Caco-2 (cell line): ENCODE data around the gene CDH6. TPM values are rescaled to one million over a fixed set of nuclear protein-coding genes. Genes with fewer than 3 reads are reported as not detected.

Experiments used
- BruUV-seq: library from RNA; stranded (reverse); fragments of 400-500 nt; replicated peaks from 2 replicates; lab custom pipeline; 2021; lab: Mats Ljungman, UMichigan
- CTCF ChIA-PET: fragments of 300-600 bp; sonication (Branson Sonifier 250); formaldehyde crosslinking; loops from one replicate; lab custom pipeline; 2022; ENCODE audit warnings: antibody characterized with exemption; lab: Charles Lee
- POLR2A ChIA-PET: fragments of 300-600 bp; sonication (Branson Sonifier 250); formaldehyde crosslinking; loops from one replicate; lab custom pipeline; 2022; ENCODE audit warnings: antibody characterized with exemption; lab: Charles Lee
- DNase-seq, 2 experiments: peaks; one replicate each; pipeline versions ENCODE4 v3.0.0 to v3.0.0-alpha.2; 2020 to 2022
- H3K27me3 ChIP-seq: replicated peaks from 2 replicates; pipeline ENCODE4 v1.6.0; 2011; ENCODE audit warnings: low read length; ENCODE audit not compliant: control insufficient read depth, insufficient read depth
- H3K36me3 ChIP-seq: 2 replicates; pipeline ENCODE4 v1.5.1; 2011; ENCODE audit warnings: low read length; ENCODE audit not compliant: control insufficient read depth, insufficient read depth
- H3K4me1 ChIP-seq: fragments of 250-450 bp; sonication (Bioruptor Pico); 2 replicates; pipeline ENCODE4 v1.5.1; 2020; ENCODE audit warnings: mild to moderate bottlenecking
- H3K4me3 ChIP-seq: 2 replicates; pipeline ENCODE4 v1.5.1; 2011; ENCODE audit warnings: low read depth, mild to moderate bottlenecking, control low read depth, low read length
- H3K9me3 ChIP-seq: fragments of 250-450 bp; sonication (Bioruptor Pico); 2 replicates; pipeline ENCODE4 v1.5.1; 2020; ENCODE audit warnings: mild to moderate bottlenecking, moderate library complexity
- H3K27ac Mint-ChIP-seq: one replicate; pipeline ENCODE4 v1.8.0; 2022; ENCODE audit warnings: mixed read lengths; ENCODE audit not compliant: unreplicated experiment
- H3K27me3 Mint-ChIP-seq: one replicate; pipeline ENCODE4 v1.8.0; 2022; ENCODE audit warnings: mixed read lengths; ENCODE audit not compliant: insufficient read depth, unreplicated experiment
- H3K36me3 Mint-ChIP-seq: one replicate; pipeline ENCODE4 v1.8.0; 2022; ENCODE audit warnings: mild to moderate bottlenecking, mixed read lengths; ENCODE audit not compliant: insufficient read depth, unreplicated experiment
- H3K4me1 Mint-ChIP-seq: one replicate; pipeline ENCODE4 v1.8.0; 2022; ENCODE audit warnings: low read depth, mixed read lengths; ENCODE audit not compliant: unreplicated experiment
- H3K4me3 Mint-ChIP-seq: one replicate; pipeline ENCODE4 v1.8.0; 2022; ENCODE audit warnings: mild to moderate bottlenecking, moderate library complexity, mixed read lengths; ENCODE audit not compliant: unreplicated experiment
- H3K9me3 Mint-ChIP-seq: one replicate; pipeline ENCODE4 v1.8.0; 2022; ENCODE audit warnings: mixed read lengths; ENCODE audit not compliant: unreplicated experiment
- CTCF ChIP-seq, 2 experiments: fragments of 200-600 bp in 1 of 2; IDR thresholded peaks; 1 replicate in 1 of 2; 2 replicates in 1 of 2; pipeline versions ENCODE4 v1.5.1 to v1.8.0; 2011 to 2022; ENCODE audit warnings: antibody characterized with exemption in 1 of 2, control low read depth in 1 of 2, inconsistent platforms in 1 of 2, low read depth in 1 of 2, low read length in 1 of 2, mild to moderate bottlenecking in 1 of 2, moderate library complexity in 1 of 2; ENCODE audit not compliant: insufficient read depth in 1 of 2, severe bottlenecking in 1 of 2, unreplicated experiment in 1 of 2
- intact Hi-C: fragments of 100-400 bp; cut with micrococcal nuclease; formaldehyde crosslinking; loops from one replicate; pipeline ENCODE4 v1.10.0; 2022; ENCODE audit not compliant: unreplicated experiment
- total RNA-seq: library from RNA; stranded (reverse); gene quantifications from 2 replicates; pipeline ENCODE4 v1.2.3, GENCODE V29; 2022

The CDH6 gene
- total RNA-seq, 1 experiment from 2014 or later = 18.0 TPM

- Mint-ChIP-seq H3K27me3 (peaks cover 5% of the 10 kb centered on the region), H3K36me3 (no peaks in the 10 kb centered on the region), H3K4me1 (no peaks in the 10 kb centered on the region), H3K9me3 (no peaks in the 10 kb centered on the region), H3K27ac (no peak overlapping the region), H3K4me3 (no peak overlapping the region)
- intact Hi-C loops = no loop called here
- no peaks in the 10 kb centered on the region for H3K4me1 ChIP-seq
- no peak overlapping the region for H3K4me3 ChIP-seq
- POLR2A ChIA-PET = no interaction called here
- no peak for DNase-seq
- no TSS peak for BruUV-seq
- CTCF ChIA-PET = no interaction called here
- no peaks in the 10 kb centered on the region for H3K27me3 ChIP-seq
- no peak for TF ChIP-seq CTCF (IDR thresholded peaks at IDR 0.05; ENCODE audit: insufficient read depth in 1 of 2, low read depth in 1 of 2, low read length in 1 of 2, severe bottlenecking in 1 of 2, unreplicated experiment in 1 of 2)
- no peaks in the 10 kb centered on the region for H3K9me3 ChIP-seq
- H3K36me3 ChIP-seq = no peaks in the 10 kb centered on the region
Measured at GRCh38 chr5:31328040-31328733, 134.7 kb downstream of the CDH6 start.

- H3K4me3 ChIP-seq = no peak overlapping the region
- H3K36me3 ChIP-seq = no peaks in the 10 kb centered on the region
- Mint-ChIP-seq H3K27ac (no peak overlapping the region), H3K27me3 (peaks cover 5% of the 10 kb centered on the region), H3K9me3 (no peaks in the 10 kb centered on the region), H3K36me3 (no peaks in the 10 kb centered on the region), H3K4me3 (no peak overlapping the region), H3K4me1 (no peaks in the 10 kb centered on the region)
- H3K4me1 ChIP-seq = no peaks in the 10 kb centered on the region
- H3K27me3 ChIP-seq = no peaks in the 10 kb centered on the region
- DNase-seq = no peak
- TF ChIP-seq CTCF (IDR thresholded peaks at IDR 0.05; ENCODE audit: insufficient read depth in 1 of 2, low read depth in 1 of 2, low read length in 1 of 2, severe bottlenecking in 1 of 2, unreplicated experiment in 1 of 2) = no peak
- intact Hi-C loops = no loop called here
- ChIA-PET CTCF (interaction anchor here (0.8 kb wide), 1 partner anchor 156 kb away, joined by 8 read pairs; no protein-coding TSS in a partner anchor), POLR2A (no interaction called here)
- no TSS peak for BruUV-seq
- H3K9me3 ChIP-seq = no peaks in the 10 kb centered on the region
Measured at GRCh38 chr5:31329715-31330114, 136.2 kb downstream of the CDH6 start.

GRCh38 chr5:31332160-31332559, 138.7 kb downstream of the CDH6 start:
- no peak for DNase-seq
- CTCF ChIA-PET = no interaction called here
- no peak overlapping the region for H3K4me3 ChIP-seq

More at GRCh38 chr5:31332160-31332559, 138.7 kb downstream of the CDH6 start:
- Histone ChIP-seq H3K27me3 (no peaks in the 10 kb centered on the region), H3K4me1 (no peaks in the 10 kb centered on the region), H3K9me3 (no peaks in the 10 kb centered on the region), H3K36me3 (no peaks in the 10 kb centered on the region)
- no peak overlapping the region for H3K4me3 Mint-ChIP-seq
- peaks cover 5% of the 10 kb centered on the region for H3K27me3 Mint-ChIP-seq
- no peak overlapping the region for H3K27ac Mint-ChIP-seq
- no peaks in the 10 kb centered on the region for H3K4me1 Mint-ChIP-seq
- no peaks in the 10 kb centered on the region for H3K36me3 Mint-ChIP-seq
- POLR2A ChIA-PET = no interaction called here
- no TSS peak for BruUV-seq
- intact Hi-C loops = no loop called here
- no peak for TF ChIP-seq CTCF (IDR thresholded peaks at IDR 0.05; ENCODE audit: insufficient read depth in 1 of 2, low read depth in 1 of 2, low read length in 1 of 2, severe bottlenecking in 1 of 2, unreplicated experiment in 1 of 2)
- no peaks in the 10 kb centered on the region for H3K9me3 Mint-ChIP-seq
